ENCODE results near the gene GAREM1.
A peak's percentile ranks its signal among the peaks of the same experiment; 100 is the strongest.

Gene GAREM1

GRCh38 chr18:32287249-32287648 lies 183.4 kb downstream of the GAREM1 start:
- no peak for DNase-seq

- no peak for DNase-seq
These were observed 183.9 kb downstream of the GAREM1 start for GRCh38 chr18:32286749-32287148.

- no peak for DNase-seq
These were observed 186.4 kb downstream of the GAREM1 start for GRCh38 chr18:32284284-32284683.

- DNase-seq = no peak
These were observed 189.8 kb downstream of the GAREM1 start for GRCh38 chr18:32280911-32281310.

- no peak for DNase-seq
These were observed 190.4 kb downstream of the GAREM1 start for GRCh38 chr18:32280188-32280783.

- no peak for DNase-seq
These were observed 192.4 kb downstream of the GAREM1 start for GRCh38 chr18:32278177-32278799.

GRCh38 chr18:32277549-32277948 lies 193.1 kb downstream of the GAREM1 start:
- DNase-seq = no peak

- DNase-seq = no peak
These were observed 193.8 kb downstream of the GAREM1 start for GRCh38 chr18:32276906-32277305.

GRCh38 chr18:32276256-32276655 lies 194.4 kb downstream of the GAREM1 start:
- DNase-seq = no peak

GRCh38 chr18:32275221-32275620 lies 195.5 kb downstream of the GAREM1 start:
- no peak for DNase-seq

GRCh38 chr18:32274307-32274706 lies 196.4 kb downstream of the GAREM1 start:
- DNase-seq = no peak

- DNase-seq = peak in 1 of 2 donors; percentile 13
These were observed 198.9 kb downstream of the GAREM1 start for GRCh38 chr18:32271672-32272208.

GRCh38 chr18:32270341-32270740 lies 200.3 kb downstream of the GAREM1 start:
- DNase-seq = no peak

- DNase-seq = no peak
These were observed 203.2 kb downstream of the GAREM1 start for GRCh38 chr18:32267463-32267862.

- DNase-seq = no peak
These were observed 206.3 kb downstream of the GAREM1 start for GRCh38 chr18:32264401-32264800.

- DNase-seq = no peak
These were observed 208.6 kb downstream of the GAREM1 start for GRCh38 chr18:32262092-32262491.

GRCh38 chr18:32261003-32261402 lies 209.7 kb downstream of the GAREM1 start:
- DNase-seq = no peak

- DNase-seq = no peak
These were observed 211.1 kb downstream of the GAREM1 start for GRCh38 chr18:32259553-32259952.

GRCh38 chr18:32258558-32259204 lies 212.0 kb downstream of the GAREM1 start:
- DNase-seq = no peak

- DNase-seq = no peak
These were observed 212.5 kb downstream of the GAREM1 start for GRCh38 chr18:32258148-32258547.

GRCh38 chr18:32257084-32257785 lies 213.4 kb downstream of the GAREM1 start:
- peak in 1 of 2 donors; percentile 19 for DNase-seq

- no peak for DNase-seq
These were observed 215.1 kb downstream of the GAREM1 start for GRCh38 chr18:32255570-32255969.

- no peak for DNase-seq
These were observed 218.4 kb downstream of the GAREM1 start for GRCh38 chr18:32252141-32252860.
